ENCODE results near the gene ST14.
"Not testable (repeated sequence)": the region's sequence is repeated elsewhere in the genome, so short reads cannot be mapped to it uniquely, and the experiment has no call there.

Gene ST14

DNA sequence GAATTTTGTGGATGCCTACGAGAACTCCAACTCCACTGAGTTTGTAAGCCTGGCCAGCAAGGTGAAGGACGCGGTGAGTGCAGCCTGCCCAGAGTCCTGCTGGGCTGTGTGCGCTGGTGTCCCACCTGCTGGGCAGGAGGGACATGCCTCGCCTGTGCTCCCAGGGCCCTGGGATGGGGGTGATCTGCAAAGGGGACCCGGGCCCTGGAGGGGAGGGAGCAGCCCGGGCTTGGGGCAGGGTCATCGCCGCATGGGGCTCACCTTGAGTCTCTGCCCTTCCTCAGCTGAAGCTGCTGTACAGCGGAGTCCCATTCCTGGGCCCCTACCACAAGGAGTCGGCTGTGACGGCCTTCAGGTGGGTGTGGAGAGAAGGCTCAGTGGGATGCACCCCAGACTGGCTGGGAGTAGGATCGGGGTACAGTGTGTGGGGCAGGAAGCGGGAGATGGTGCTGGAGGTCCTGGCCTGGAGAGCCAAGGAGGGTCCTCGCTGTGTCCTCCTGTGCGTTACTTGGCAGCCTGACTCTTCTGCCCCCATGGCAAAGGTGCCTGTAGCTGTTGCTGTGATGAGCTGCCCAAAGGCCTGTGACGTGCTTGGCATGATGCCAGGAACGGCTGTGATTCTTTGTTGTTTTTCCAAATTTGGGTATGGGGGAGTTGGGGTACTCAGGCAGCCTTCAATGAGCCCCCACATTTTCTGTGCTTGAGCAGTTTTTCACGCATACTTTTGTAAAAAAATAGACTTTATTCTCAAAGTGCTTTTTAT is 29.2 kb downstream of the ST14 start:
- in situ Hi-C loops (cut with HindIII; ENCODE audit: low pct_unique_long_range_greater_than_20kb, low sequenced_read_pairs): no loop called here
- DNase-seq (ENCODE audit: low read depth in 1 of 2, low spot score in 1 of 2): no peak

DNA sequence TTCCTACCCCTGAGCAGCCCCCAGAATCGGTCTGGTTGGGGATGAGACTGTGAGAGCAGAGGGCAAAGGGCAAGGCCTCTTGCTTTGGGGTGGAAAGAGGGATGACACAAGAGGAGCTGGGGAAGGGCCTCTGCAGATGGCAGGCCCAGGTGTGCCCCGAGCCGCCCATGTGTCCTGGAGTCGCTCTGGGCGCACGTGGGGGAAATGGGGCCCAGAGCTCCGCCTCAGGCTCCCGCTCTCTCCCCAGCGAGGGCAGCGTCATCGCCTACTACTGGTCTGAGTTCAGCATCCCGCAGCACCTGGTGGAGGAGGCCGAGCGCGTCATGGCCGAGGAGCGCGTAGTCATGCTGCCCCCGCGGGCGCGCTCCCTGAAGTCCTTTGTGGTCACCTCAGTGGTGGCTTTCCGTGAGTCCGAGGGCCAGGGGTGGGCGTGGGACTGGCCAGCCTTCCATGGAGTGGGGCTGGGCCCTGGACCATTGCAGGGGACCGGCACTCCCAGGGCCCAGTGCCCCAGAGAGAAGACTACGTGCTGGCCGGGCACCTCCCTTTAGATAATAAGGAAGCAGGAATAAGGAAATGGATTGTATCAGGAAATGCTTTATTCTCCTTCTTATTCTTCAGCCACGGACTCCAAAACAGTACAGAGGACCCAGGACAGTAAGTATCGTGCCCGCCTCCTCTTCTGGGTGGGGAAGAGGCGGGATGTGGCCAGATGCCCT is 30.1 kb downstream of the ST14 start:
- DNase-seq (ENCODE audit: low read depth in 1 of 2, low spot score in 1 of 2): no peak
- in situ Hi-C loops (cut with HindIII; ENCODE audit: low pct_unique_long_range_greater_than_20kb, low sequenced_read_pairs): no loop called here
- no peak for TF ChIP-seq JUND (IDR thresholded peaks at IDR 0.05; ENCODE audit: low read depth)

More for the DNA sequence above, 29.2 kb downstream of the ST14 start:
- TF ChIP-seq JUND (IDR thresholded peaks at IDR 0.05; ENCODE audit: low read depth): no peak

DNA sequence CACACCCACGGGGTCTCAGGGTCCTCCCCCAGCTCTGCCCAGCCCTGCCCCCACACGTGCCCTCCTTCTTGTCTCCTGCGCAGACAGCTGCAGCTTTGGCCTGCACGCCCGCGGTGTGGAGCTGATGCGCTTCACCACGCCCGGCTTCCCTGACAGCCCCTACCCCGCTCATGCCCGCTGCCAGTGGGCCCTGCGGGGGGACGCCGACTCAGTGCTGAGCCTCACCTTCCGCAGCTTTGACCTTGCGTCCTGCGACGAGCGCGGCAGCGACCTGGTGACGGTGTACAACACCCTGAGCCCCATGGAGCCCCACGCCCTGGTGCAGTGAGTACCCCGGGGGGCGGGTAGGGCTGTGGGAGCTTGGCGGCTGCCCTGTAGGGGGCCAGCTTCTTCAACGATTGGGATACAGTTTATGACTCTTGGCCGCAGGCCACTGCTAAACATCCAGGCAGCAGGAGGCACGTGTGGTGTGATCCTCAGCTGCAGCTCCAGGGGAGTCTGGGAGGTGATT is 30.8 kb downstream of the ST14 start:
- no peak for DNase-seq (ENCODE audit: low read depth in 1 of 2, low spot score in 1 of 2)
- in situ Hi-C loops (cut with HindIII; ENCODE audit: low pct_unique_long_range_greater_than_20kb, low sequenced_read_pairs): no loop called here
- no peak for TF ChIP-seq JUND (IDR thresholded peaks at IDR 0.05; ENCODE audit: low read depth)

DNA sequence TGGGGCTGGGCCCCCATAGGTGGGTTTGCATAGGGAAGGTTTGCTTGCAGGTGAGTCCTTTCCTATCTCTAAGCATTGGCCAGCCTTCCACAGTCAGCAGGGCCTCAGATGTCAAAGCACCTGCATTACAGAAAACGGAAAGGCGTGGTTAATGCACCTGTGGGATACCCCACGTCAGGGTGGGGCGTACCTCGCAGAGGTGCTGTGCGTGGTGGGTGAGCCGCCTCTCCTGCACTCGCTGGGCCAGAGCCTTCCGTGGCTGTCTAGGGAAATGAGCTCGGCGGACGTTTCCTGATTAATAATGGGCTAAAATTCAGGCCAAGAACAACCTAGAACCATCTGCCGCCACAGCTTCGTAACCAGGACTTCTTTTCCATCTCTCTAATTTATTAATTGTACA is 32.3 kb downstream of the ST14 start:
- DNase-seq (ENCODE audit: low read depth in 1 of 2, low spot score in 1 of 2): no peak
- in situ Hi-C loops (cut with HindIII; ENCODE audit: low pct_unique_long_range_greater_than_20kb, low sequenced_read_pairs): no loop called here
- TF ChIP-seq JUND (IDR thresholded peaks at IDR 0.05; ENCODE audit: low read depth): no peak

DNA sequence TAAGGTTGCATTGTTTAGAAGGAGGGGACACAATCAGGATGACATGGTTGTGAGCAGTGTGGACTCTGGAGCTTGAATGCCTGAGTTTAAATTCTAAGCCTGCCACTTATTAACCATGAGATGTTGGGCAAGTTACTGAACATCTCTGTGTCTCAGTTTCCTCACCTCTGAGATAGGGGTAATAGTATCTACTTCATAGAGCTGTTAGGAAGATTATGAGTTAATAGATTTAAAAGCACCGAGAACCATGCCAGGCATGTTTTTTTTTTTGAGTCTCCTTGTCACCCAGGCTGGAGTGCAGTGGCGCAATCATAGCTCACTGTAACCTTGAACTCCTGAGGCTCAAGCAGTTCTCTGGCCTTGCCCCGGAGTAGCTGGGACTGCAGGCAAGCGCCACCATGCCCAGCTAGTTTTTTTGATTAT is 33.3 kb downstream of the ST14 start:
- TF ChIP-seq JUND (IDR thresholded peaks at IDR 0.05; ENCODE audit: low read depth): no peak
- no peak for DNase-seq (ENCODE audit: low read depth in 1 of 2, low spot score in 1 of 2)

DNA sequence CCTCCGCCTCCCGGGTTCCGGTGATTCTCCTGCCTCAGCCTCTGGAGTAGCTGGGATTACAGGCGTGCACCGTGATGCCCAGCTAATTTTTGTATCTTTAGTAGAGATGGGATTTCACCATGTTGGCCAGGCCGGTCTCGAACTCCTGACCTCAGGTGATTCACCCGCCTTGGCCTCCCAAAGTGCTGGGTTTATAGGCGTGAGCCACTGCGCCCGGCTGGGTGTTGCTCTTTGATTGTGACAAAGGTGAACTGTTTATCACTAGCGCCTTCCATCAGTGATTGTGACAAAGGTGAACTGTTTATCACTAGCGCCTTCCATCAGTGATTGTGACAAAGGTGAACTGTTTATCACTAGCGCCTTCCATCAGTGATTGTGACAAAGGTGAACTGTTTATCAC is 34.0 kb downstream of the ST14 start:
- in situ Hi-C loops (cut with HindIII; ENCODE audit: low pct_unique_long_range_greater_than_20kb, low sequenced_read_pairs); DNase-seq (ENCODE audit: low read depth in 1 of 2, low spot score in 1 of 2): not testable (repeated sequence)

More for the DNA sequence above, 33.3 kb downstream of the ST14 start:
- in situ Hi-C loops (cut with HindIII; ENCODE audit: low pct_unique_long_range_greater_than_20kb, low sequenced_read_pairs): no loop called here

DNA sequence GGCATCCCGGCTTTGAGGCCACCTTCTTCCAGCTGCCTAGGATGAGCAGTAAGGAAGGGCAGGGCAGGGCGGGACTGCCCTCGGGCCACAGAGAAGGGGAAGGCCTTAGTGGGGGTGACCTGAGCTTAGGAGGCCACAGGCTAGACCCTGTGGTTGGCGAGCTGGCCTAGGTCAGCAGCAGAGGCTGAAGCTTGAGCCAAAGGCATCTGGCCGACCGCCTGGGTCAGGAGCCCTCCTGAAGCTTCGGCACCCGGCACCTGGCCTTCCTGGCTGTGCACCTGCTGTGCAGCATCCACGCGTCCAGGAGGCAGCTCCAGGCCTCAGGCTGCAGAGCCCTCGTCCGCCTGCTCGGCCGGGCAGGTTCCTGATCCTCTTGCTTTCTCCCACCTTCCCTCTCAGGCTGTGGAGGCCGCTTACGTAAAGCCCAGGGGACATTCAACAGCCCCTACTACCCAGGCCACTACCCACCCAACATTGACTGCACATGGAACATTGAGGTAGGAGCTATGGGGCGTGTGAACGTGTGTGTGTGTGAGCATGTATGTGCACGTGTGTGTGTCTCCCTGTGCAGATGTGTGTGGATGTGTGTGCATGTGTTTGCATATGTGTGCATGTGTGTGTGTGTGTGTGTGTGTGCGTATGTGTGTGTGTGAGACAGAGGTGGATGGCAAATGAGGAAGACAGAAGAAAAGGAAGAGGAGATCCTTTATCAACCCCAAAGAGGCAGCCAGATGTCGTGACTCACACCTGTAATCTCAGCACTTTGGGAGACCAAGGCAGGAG is 34.9 kb downstream of the ST14 start:
- no peak for DNase-seq (ENCODE audit: low read depth in 1 of 2, low spot score in 1 of 2)
- in situ Hi-C loops (cut with HindIII; ENCODE audit: low pct_unique_long_range_greater_than_20kb, low sequenced_read_pairs): no loop called here
- no peak for TF ChIP-seq JUND (IDR thresholded peaks at IDR 0.05; ENCODE audit: low read depth)

DNA sequence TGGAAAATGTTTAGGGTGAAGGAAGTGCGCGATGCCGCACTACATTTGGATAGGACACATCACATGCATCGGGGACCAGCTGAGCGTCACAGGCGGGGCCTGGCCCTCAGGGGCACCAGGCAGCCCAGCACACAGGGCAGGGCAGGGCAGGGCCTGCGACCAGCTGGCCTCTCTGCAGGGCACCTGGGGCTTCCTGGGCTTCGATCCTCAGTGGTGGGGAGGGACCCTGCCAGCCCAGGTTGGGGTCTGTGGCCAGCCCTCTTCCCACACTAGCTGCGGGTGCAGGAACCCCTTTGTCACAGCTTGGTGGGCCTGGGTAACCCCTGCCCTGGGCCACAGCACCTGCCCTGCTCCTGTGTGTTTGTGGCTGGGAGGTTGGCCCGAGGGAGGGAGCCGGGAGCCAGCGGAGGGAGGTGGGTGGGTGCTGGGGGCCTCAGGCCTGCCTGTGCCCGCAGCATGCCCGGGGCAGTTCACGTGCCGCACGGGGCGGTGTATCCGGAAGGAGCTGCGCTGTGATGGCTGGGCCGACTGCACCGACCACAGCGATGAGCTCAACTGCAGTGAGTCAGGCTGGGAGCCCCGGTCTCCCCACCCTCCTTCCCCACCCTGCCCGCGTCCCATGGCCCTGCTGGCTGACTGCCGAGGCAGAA is 37.9 kb downstream of the ST14 start:
- DNase-seq (ENCODE audit: low read depth in 1 of 2, low spot score in 1 of 2): no peak
- no peak for TF ChIP-seq JUND (IDR thresholded peaks at IDR 0.05; ENCODE audit: low read depth)
- in situ Hi-C loops (cut with HindIII; ENCODE audit: low pct_unique_long_range_greater_than_20kb, low sequenced_read_pairs): no loop called here

DNA sequence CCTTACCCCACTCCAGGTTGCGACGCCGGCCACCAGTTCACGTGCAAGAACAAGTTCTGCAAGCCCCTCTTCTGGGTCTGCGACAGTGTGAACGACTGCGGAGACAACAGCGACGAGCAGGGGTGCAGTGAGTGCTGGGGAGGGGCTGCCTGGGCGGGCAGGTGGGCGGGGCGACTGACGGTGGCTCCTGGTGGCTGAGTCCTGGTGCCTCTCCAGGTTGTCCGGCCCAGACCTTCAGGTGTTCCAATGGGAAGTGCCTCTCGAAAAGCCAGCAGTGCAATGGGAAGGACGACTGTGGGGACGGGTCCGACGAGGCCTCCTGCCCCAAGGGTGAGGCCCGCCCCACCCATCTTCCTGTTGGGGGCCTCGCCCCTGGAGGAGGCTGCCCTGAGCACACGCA is 38.7 kb downstream of the ST14 start:
- TF ChIP-seq JUND (IDR thresholded peaks at IDR 0.05; ENCODE audit: low read depth): no peak
- DNase-seq (ENCODE audit: low read depth in 1 of 2, low spot score in 1 of 2): no peak
- in situ Hi-C loops (cut with HindIII; ENCODE audit: low pct_unique_long_range_greater_than_20kb, low sequenced_read_pairs): no loop called here

DNA sequence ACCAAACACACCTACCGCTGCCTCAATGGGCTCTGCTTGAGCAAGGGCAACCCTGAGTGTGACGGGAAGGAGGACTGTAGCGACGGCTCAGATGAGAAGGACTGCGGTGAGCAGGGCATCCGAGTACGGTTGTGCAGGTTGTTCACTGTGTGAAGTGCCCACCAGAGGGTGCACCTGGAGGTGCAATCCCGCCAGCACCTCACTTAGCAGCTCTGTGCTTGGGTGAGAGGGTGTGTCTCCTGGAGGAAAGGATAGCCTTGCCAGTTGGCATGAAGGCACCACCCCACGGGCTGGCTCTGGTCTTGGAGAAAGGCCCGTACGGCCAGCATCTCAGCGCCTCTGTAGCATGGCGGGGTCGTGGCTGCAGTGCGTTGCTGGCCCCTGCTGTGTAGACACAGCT is 39.4 kb downstream of the ST14 start:
- in situ Hi-C loops (cut with HindIII; ENCODE audit: low pct_unique_long_range_greater_than_20kb, low sequenced_read_pairs): no loop called here
- no peak for TF ChIP-seq JUND (IDR thresholded peaks at IDR 0.05; ENCODE audit: low read depth)
- DNase-seq (ENCODE audit: low read depth in 1 of 2, low spot score in 1 of 2): no peak

DNA sequence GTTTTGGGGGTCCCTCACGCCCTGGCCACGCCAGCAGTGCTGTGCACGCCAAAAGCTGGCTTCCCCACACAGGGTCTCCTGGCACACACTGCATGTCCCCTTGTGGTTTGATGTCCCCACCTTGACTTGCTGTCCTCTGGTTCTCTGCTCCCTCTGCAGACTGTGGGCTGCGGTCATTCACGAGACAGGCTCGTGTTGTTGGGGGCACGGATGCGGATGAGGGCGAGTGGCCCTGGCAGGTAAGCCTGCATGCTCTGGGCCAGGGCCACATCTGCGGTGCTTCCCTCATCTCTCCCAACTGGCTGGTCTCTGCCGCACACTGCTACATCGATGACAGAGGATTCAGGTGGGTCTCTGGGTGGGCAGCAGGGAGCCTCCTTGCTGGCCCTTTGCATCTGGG is 40.2 kb downstream of the ST14 start:
- DNase-seq (ENCODE audit: low read depth in 1 of 2, low spot score in 1 of 2): no peak
- TF ChIP-seq JUND (IDR thresholded peaks at IDR 0.05; ENCODE audit: low read depth): no peak
- in situ Hi-C loops (cut with HindIII; ENCODE audit: low pct_unique_long_range_greater_than_20kb, low sequenced_read_pairs): no loop called here

DNA sequence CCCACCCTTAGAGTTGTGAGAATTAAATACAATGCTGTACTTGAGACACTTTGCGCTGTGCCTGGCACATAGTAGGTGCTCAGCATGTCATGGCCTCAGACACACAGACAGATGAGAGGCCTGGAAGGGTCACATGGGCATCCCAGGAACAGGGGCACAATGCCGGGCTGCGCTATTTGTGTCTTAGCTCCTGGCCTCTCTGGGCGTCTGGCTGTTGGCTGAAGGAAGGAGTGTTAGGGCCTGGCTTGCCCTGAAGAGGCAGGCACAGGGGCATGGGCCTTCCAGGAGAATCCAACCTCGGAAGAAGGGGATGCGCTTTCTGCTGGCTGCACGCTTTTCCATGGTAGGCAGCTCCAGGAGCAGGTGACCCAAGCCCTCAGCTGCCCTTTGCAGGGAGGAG is 41.4 kb downstream of the ST14 start:
- no peak for DNase-seq (ENCODE audit: low read depth in 1 of 2, low spot score in 1 of 2)
- in situ Hi-C loops (cut with HindIII; ENCODE audit: low pct_unique_long_range_greater_than_20kb, low sequenced_read_pairs): no loop called here
- no peak for TF ChIP-seq JUND (IDR thresholded peaks at IDR 0.05; ENCODE audit: low read depth)
